ENCODE results near the gene PRR15L. TPM values are rescaled to one million over a fixed set of nuclear protein-coding genes. Genes with fewer than 3 reads are reported as not detected.
A peak's percentile ranks its signal among the peaks of the same experiment; 100 is the strongest.

Gene PRR15L
- total and polyA plus RNA-seq, 2 of the 4 experiments (the other 2 are of a cell fraction): not detected

DNA sequence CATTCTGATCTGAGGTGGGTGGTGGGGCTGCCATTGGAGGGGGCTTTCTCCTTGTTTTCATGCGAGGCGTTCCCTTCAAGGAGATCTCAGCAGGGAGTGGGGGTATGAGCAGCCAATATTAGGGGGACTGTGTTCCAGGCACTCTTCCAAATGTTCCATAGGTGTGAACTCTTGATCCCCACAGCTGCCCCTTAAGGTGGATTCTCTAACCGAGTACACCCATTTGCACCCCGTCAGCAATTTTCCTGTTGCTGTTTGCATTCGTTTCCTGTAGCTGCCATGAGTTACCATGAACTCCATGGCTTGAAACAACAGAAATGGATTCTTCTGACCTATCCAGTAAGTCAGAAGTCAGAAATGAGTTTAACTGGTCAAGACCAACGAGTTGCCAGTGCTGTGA, 3.7 kb upstream of the PRR15L start:
- Histone ChIP-seq H3K9me1 (ENCODE audit: insufficient read depth, low read length) (no peaks in the 10 kb centered on the region), H3K79me1 (ENCODE audit: low read depth in 1 of 2, low read length in 2 of 2) (no peaks in the 10 kb centered on the region), H3K18ac (ENCODE audit: low read depth, low read length) (no peak overlapping the region), H3K9me3 (ENCODE audit: control insufficient read depth, insufficient read depth, low read length) (no peaks in the 10 kb centered on the region; the same call in 1 of the 2 replicates), H3K27me3 (ENCODE audit: control insufficient read depth, insufficient read depth, low read length) (peaks cover 8% of the 10 kb centered on the region), H3K4me3 (ENCODE audit: insufficient read depth, low read depth, low read length) (no peak overlapping the region), H3K56ac (ENCODE audit: extremely low read depth, insufficient read depth, low read length) (no peak overlapping the region), H3K23ac (ENCODE audit: low read depth, low read length) (no peak overlapping the region), H3K14ac (replicated peaks; ENCODE audit: low read depth, low read length) (no peak overlapping the region), H3K36me3 (ENCODE audit: control insufficient read depth, insufficient read depth, low read length) (no peaks in the 10 kb centered on the region), H3K4me1 (ENCODE audit: control insufficient read depth, insufficient read depth, low read length) (peaks cover 5% of the 10 kb centered on the region; the same call in 1 of the 2 replicates), H4K20me1 (ENCODE audit: insufficient read depth, low read length) (no peaks in the 10 kb centered on the region), H2BK15ac (ENCODE audit: low read depth, low read length) (no peak overlapping the region), H4K5ac (ENCODE audit: low read depth, low read length) (no peak overlapping the region), H3K4me2 (ENCODE audit: low read depth, low read length) (no peak overlapping the region), H2AK9ac (replicated peaks; ENCODE audit: low read depth, low read length, poor library complexity) (no peak overlapping the region), H4K91ac (ENCODE audit: insufficient read depth, low read depth, low read length) (no peak overlapping the region), H3K4ac (ENCODE audit: low read depth, low read length) (no peak overlapping the region), H2BK5ac (ENCODE audit: low read depth, low read length, poor library complexity, severe bottlenecking) (no peak overlapping the region), H2AFZ (replicated peaks; ENCODE audit: low read length, poor library complexity) (no peak overlapping the region), H4K8ac (ENCODE audit: low read depth in 2 of 2, low read length in 2 of 2) (no peak overlapping the region), H3K27ac (ENCODE audit: insufficient read depth, low read length) (no peak overlapping the region), H2BK20ac (ENCODE audit: low read depth, low read length) (no peak overlapping the region), H2AK5ac (ENCODE audit: low read depth, low read length) (no peak overlapping the region), H3K9ac (ENCODE audit: low read depth, low read length) (no peak overlapping the region), H2BK120ac (ENCODE audit: low read depth, low read length) (no peak overlapping the region)
- ChIA-PET CTCF (interaction anchor here (1.8 kb wide), 1 partner anchor 10 kb away, joined by 6 read pairs; the partner anchor contains the start of gene CDK5RAP3), POLR2A (ENCODE audit: unreplicated experiment) (no interaction called here)
- dilution Hi-C loops (cut with HindIII; ENCODE audit: low sequenced_read_pairs, unreplicated experiment): no loop called here
- intact Hi-C loops (cut with micrococcal nuclease): no loop called here
- ATAC-seq (ENCODE audit: low read depth) (no peak), DNase-seq (no peak)
- TF ChIP-seq NFE2L2 (IDR thresholded peaks at IDR 0.05; ENCODE audit: low read depth, low read length): no peak
- TF ChIP-seq MAFK (IDR thresholded peaks at IDR 0.05; ENCODE audit: low read depth, low read length): peak; percentile 71
- no TSS peak for BruUV-seq (replicated peaks)
- in situ Hi-C loops (cut with MboI; ENCODE audit: low sequenced_read_pairs): no loop called here
- 77% methylated on average over 3 of the region's 6 CpGs; no CpG with 5 or more reads in 1 of the 2 experiments for WGBS, 2 experiments (ENCODE audit: extremely low coverage in 2 of 2, insufficient read length in 1 of 2)
